Skeletal muscle cell (primary cell): Measurements from ENCODE around the gene OTOF.

Source experiments
- DNase-seq: peaks from one replicate; pipeline ENCODE4 v3.0.0-alpha.2; 2010; ENCODE audit warnings: low read depth
- H3K4me3 ChIP-seq: 2 replicates; pipeline ENCODE4 v1.5.1; 2011; ENCODE audit warnings: low read depth, mild to moderate bottlenecking, control low read depth, low read length, moderate library complexity

OTOF gene

DNA sequence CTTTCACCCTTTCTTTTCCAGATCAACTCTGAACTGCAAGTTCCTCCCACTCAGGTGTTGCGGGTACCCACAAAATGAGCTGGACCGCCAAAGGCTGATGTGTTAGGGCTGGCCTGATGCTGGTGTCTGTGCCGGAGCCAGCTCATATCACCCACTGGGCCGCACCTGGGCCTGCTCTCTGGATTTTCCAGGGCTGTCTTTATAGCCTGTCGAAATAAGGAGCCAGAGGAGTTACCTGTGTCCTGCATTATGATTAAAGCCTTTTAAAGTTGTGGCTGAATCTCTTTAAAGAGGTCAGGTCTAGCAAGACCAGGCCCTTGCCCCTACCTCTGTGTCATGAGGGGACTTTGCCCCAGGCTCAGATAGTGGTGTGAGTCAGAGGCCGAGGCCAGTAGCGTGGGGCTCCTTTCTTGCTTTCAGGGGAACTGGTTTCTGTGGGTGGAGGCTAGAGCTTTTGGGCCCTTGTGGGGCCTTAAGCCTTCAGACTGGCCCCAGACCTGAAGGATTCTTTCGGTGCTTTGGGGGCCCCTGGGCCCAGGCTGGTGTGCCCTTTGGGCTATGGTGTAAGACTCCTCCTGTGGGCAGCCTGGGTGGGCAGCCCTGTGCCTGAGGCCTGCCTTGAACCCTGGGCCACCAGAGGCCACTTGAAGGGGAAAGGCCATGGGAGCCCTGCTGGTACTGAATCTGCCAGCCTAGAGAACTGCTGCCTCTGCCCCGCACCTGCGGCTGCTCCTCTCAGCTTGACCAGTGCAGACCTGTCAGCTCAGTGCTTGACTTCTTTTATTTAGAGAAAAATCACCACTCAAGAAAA is 21.3 kb downstream of the OTOF start:
- DNase-seq = no peak
- H3K4me3 ChIP-seq = no peak overlapping the region

DNA sequence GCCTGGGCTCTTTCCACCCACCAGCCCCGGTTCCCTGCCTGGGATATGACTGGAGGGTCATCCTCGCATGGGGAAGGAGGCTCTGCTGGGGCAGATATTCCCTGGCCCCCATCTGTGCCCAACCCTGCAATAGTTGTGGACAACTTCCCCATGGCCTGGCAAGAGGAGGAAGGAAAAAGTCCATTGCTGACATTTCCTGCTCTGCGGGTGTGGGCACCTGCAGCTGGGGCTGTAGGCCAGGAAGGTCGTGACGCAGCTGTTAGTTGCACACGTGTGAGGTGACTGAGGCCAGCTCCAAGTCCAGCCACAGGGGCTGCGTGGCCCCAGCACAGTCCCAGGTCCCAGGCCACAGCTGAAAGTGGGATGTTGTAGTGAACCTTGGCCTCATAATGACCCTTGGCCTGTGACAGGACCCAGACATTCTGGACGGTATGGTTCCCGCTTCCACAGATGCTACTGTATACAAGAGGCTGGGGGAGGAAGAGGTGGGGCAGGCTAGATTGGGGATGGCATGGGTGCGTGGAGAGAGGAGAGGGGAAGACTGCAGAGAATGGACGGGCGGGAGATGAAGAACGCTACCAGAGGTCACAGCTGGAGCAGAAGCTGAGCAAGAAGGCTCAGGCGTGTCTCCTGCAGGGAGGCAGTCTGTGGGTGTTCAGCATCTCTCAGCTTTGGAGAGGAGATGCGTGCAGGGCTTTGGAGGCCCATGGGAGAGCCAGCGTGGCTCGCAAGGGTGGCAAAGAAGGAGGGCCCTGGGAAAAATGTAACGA is 22.1 kb downstream of the OTOF start:
- DNase-seq = no peak
- no peak overlapping the region for H3K4me3 ChIP-seq

DNA sequence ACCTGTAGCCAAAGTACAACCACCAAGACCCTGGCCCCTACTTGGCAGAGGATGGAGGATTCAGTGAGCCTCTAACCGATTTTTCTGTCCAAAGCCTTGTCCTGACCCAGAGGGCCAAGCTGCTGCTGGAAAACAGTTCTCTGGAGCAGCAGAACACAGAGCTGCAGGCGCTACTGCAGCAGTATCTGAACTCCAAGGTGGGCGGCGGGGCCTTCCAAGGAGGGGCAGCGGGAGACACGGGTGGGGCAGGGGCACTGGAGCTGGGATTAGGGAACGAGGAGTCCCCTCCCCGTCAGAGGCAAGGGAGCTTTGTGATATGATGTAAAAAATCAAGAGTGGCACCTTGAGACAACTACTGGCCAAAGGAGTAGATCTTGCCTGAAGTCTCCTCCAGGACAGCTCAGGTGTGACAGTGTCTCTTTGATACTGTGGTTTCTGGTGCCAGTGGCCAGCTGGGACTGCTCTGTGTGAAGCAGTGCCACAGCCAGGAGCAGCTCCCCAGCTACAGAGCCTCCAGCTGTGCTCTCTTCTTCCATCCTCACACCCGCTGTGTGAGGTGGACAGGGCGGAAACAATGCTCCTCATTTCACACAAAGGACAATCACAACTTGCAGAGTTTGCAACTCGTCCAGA is 22.8 kb downstream of the OTOF start:
- H3K4me3 ChIP-seq = no peak overlapping the region
- DNase-seq = no peak

DNA sequence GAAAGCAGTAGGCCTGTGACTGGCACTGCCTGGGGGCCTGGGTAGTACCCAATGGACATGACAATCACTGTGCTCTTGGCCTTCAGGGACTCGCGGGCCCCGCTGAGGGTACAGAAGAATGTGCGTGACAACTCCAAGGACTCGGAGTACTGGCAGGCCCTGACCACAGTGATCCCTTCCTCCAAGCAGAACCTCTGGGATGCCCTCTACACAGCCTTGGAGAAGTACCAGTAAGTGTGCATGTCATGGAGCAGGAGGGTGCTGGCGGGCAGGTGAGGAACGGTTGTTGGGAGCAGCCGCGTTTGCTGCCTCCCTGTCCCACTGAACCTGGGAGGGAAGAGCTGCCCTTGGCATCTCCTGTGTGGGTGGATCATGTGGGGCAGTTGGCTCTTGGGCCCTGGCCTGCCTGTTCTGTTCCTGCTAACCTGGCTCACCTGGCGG is 23.3 kb downstream of the OTOF start:
- no peak overlapping the region for H3K4me3 ChIP-seq
- DNase-seq = no peak

DNA sequence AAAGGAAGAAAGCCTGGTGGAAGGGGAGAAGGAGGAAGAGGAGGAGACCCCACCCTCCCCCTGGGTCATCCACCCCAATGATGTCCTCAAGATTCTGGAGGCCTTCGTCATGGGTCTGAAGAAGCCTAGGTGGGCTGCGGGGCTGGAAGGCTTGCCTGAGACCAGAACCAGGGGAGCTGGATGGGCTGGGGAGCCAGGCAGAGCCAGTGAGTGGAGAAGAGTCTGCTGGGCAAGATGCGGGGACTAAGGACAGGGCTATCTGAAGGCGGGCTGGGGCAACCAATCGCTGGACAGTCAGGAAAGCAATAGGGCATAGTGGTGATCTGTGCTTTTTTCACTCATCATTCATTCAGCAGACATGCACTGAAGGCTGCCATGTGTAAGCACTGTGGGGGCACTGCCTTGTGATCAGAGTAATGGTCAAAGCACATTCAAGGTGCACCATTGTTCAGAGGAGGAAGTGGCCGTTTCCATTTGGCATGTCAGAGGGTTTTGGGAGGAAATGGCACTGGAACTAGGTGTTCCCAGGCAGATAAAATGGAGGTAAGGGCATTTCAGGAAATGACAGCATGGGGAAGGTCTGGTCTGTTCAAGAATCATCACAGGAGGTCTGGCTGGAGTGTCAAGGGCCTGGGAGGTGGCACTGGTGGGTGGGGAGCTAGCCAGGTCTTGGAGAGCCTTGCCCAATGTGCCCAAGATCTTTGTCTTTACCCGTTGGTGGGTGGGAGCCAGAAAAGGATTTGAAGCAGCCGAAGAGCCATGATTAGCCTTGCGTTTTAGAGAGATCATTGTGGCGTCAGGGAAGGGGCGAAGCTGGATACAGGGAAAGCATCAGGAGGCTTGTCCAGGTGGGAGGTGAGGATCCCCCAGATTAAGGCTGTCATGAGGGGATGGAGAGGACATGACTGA is 24.2 kb downstream of the OTOF start:
- DNase-seq = no peak
- no peak overlapping the region for H3K4me3 ChIP-seq

DNA sequence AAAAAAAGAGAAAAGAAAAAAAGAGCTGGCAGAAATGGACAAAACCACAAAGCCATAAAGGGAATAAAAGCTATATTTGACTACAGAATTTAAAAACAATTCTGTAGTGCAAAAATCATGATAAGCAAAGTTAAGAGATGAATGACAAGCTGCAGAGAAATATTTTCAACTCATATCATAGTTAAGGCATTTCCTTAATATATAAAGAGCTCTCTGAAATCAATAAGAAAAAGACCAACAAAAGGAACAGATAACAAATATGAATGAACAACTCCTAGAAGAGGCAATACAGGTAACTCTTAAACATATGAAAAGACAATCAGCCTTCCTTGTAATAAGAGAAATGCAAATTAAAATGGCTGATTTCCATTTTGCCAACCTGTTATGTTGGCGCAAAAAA is 26.2 kb downstream of the OTOF start:
- H3K4me3 ChIP-seq = no peak overlapping the region
- no peak for DNase-seq

DNA sequence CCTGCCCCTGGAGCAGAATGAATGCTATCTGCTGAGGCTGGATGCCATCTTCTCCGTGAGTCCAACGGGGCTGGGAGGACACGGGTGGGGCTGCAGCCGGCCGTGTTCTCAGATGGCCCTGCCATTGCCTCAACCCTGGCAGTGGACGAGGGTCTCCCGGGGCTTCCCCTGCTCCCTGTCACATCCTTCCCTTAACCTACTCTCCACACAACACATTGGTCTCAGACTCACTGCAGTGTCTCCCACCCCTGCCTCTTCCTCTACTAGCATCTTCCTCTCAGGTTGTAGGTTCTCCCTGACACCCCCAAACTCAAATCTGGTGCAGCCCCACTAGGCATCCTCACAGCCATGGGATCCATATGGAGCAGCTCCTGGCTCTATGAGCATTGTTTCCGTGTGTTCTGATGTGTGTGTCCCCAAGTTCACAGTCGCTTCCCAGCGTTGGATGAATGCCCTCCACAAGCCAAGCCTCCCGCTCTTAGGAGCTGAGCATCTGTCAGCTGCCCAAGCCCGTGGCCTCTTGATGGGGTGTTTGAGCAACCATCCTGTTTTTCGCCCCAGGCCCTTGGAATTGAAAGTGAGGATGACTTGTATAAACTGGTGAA is 27.8 kb downstream of the OTOF start:
- no peak for DNase-seq
- H3K4me3 ChIP-seq = no peak overlapping the region

DNA sequence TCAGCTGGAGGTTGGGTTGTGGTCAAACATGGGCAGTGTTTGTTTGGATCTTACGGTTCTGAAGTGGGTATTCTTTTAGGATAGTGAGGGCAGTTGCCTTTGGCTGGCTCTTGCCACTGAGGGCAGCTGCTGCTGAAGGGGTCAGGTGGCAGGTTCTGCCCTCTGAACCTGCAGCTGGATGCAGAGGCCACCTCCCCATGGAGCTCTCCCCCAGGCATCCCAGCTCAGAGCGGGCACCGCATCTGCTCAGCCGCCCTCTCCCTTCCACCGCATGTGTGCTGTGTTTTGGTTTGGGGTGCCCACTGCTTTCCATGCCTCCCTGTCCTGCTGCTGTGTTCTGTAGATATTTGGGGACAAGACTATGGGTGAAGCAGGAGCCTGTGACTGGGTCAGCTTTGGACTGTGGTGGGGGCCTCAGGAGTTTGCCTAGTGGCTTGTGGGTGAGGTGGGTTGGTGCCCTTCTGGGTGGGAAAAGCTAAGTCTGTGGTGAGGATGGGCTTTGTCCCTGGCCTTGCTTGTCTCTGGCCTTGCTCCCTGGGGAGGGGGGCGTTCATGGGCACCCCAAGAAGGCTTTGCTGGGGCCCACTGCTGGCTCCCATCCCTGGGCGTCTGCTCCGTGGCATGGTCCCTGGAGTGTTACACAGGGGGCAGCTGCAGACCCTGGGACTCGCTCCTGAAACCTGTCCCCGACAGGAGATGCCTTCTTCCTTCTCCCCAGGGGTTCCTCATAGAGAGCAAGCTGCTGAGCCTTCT is 28.5 kb downstream of the OTOF start:
- H3K4me3 ChIP-seq = no peak overlapping the region
- no peak for DNase-seq

DNA sequence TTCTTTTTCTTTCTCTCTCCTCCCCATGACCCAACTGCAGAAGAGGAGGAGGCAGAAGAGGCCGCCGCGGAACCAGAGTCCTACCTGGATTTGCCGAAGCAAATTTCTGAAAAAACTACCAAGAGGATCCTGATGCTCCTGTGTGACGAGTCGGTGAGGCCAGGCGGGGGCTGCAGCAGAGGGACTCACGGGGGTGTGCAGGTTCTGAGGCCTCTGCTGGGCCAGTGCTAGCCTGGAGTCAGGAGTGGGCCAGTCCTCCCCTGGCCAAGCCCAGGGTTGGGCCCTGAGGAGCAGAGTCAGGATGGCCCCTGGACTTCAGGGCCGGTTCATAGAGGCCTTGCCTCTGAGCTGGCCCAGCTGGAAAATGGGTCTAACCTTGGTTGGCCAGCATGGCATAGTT is 29.3 kb downstream of the OTOF start:
- DNase-seq = no peak
- no peak overlapping the region for H3K4me3 ChIP-seq

DNA sequence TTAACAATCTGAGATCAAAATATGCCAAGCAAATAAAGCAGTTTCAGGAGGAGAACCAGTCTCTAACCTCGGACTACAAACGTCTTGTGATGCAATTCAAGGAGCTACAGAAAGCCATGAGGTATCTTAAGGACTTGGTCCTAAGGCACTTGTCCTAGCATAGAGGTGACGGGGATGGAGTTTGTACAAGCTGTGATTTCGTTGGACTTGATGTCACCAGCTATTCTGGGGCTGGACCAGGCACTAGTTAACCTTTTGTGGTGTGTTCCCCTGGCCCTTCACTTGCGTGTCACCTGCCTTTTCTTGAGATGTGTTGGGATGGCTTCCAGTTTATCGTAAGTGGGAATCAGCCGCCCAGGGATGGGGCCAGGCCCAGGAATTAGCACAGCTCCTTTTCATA is 33.7 kb downstream of the OTOF start:
- no peak overlapping the region for H3K4me3 ChIP-seq
- no peak for DNase-seq

DNA sequence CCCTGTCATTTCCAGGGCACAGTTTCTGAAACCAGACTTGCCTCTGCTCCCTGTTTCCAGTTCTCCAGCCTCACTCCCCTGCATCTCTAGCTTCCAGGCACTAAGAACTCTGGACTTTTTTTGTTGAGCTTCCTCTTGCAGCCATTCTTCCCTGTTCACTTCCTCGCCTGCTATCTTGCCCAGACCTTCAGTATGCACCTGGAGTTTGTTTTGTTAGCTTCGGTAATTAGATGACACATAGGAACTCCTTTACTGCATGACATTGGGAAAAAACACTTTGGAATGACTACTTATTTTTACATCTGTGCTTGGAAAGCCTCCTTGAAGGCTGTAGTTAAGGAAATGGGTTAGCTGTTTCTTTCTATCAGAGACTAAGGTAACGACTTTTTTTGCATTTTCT is 35.2 kb downstream of the OTOF start:
- DNase-seq = no peak
- H3K4me3 ChIP-seq = no peak overlapping the region

DNA sequence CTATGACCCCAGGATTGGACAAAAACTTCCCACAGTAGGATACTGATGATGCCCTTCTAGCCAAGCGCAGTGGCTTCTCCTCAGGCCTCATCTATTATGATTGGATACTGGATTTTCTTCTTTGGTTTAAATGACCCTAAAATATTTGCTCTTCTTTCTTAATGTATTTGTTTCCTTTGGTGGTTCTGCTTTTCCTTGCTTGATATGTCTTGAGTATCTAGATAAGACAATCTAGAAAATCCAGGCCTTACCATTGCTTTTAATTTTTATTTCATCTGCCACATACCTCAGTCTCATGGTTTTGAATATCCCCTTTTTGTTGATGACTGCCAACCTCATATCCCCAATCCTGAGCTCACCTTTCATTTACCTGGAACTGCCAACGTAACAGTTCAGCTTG is 35.6 kb downstream of the OTOF start:
- DNase-seq = no peak
- H3K4me3 ChIP-seq = no peak overlapping the region

DNA sequence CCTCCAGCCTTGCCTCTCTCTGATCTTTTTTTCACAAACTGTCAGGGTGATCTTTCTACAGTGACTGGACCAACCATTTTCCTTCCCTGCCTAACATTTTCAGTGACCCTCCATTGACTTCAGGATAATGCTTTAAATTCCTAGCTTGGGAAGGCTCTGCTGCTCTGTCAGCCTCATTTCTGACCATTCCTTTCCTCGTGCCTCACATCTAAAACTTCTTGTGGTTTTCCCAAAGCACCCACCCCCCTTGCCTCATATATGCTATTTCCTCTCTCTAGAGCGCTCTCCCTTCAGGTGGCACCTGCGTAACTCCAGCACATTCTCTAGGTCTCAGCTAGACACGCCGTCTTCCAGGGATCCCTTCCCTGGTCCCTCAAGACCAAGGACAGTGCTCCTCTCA is 39.0 kb downstream of the OTOF start:
- H3K4me3 ChIP-seq = no peak overlapping the region
- DNase-seq = no peak

DNA sequence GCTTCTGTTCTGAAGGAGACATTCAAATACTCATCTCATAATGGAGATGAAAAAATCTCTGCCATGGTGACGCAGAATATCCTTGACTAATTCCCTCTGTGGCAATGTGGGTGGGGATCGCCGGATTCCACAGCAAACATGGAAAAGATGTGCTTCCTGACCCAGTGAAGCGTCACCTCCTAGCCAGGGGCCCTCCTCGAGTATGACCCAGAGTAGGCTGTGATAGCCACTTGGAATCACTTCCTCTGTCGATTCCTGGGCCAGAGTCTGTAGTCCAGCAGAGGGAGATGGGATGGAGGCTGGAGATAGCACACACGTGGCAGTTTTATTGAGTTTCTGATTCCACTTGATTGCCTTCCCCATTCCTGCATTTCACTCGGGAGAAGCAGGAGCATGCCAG is 39.4 kb downstream of the OTOF start:
- no peak overlapping the region for H3K4me3 ChIP-seq
- no peak for DNase-seq

DNA sequence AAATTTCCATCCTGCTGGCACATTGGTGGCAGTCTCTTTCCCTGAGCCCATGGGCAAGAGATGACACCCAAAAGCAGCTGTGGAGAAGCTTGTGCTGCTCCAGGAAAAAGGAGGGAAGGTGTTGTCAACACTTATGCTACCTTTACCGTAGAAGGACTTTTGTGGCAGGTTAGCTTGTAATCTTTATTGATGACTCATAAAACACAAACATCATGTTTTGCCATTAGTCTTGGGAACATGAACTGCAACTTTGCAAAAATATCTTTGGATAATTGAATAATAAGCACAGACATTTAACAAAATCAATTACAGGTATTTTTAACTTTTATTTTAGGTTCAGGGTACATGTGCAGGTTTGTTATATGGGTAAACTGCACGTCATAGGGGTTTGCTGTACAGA is 42.8 kb downstream of the OTOF start:
- DNase-seq = no peak
- H3K4me3 ChIP-seq = no peak overlapping the region

DNA sequence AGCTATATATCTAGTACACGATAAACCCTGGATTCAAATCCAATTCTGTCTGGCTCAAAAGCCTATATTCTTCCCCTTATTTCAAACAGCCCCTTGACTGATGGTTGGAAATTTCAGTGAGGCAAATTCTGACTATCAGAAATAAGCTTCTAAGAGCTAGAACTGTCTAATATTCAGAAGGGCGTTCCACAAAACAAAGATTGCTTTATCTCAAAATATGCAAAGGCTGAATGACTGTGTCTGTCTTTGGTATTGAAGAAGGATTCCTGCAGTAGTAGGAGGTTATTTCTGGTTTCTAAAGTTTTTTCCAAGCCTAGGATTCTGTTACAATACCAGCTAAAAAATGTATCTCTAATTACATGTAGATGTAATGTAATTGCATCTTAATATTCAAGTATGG is 45.1 kb downstream of the OTOF start:
- no peak overlapping the region for H3K4me3 ChIP-seq

DNA sequence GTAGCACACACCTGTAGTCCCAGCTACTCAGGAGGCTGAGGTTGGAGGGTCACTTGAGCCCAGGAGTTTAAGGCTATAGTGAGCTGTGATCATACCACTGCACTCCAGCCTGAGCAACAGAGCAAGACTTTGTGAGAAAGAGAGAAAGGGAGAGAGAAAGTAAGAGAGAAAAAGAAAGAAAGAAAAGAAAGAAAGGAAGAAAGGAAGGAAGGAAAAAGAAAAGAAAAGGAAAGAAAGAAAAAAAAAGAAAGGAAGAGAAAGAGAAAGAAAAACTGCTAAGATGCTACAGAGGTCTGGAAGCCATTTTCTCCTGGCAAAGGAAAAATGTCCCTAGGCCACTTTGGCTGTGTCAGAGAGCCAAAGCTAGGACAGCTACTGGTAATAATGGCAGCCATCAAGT is 45.6 kb downstream of the OTOF start:
- DNase-seq = no peak

More for the DNA sequence above, 45.1 kb downstream of the OTOF start:
- DNase-seq = no peak

DNA sequence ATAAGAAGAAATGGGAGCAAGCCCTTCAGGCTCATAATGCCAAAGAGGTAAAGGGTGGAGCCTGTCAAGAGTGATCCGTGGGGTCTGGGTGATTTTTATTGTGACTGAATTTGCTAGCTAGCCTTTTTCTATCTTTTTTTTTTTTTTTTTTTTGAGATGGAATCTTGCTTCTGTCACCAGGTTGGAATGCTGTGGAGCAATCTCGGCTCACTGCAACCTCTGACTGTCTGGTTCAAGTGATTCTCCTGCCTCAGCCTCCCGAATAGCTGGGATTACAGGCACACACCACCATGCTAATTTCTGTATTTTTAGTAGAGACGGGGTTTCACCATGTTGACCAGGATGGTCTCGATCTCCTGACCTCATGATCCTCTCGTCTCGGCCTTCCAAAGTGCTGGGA is 47.1 kb downstream of the OTOF start:
- no peak overlapping the region for H3K4me3 ChIP-seq
- DNase-seq = no peak

More for the DNA sequence above, 45.6 kb downstream of the OTOF start:
- H3K4me3 ChIP-seq = no peak overlapping the region
